Activated T-cell treated with anti-CD3 and anti-CD28 coated beads for 48 hours (primary cell): ENCODE data around the gene CCDC12.
"Not testable (repeated sequence)": the region's sequence is repeated elsewhere in the genome, so short reads cannot be mapped to it uniquely, and the experiment has no call there.

Source experiments
- DNase-seq: peaks from one replicate; pipeline ENCODE4 v3.0.0-alpha.2; 2020; ENCODE audit warnings: low read depth

CCDC12 gene

GRCh38 chr3:46978985-46979944, 2.7 kb upstream of the CCDC12 start, which contains the start of gene NBEAL2:
TSS of gene NBEAL2 (plus strand) at chr3:46979666. CDS start at chr3:46979862, 196 bp downstream.
- DNase-seq, result peak; percentile 96

- no peak for DNase-seq
These were observed 1.8 kb upstream of the CCDC12 start for GRCh38 chr3:46978381-46978780.

- DNase-seq, result no peak
These were observed 1.3 kb upstream of the CCDC12 start for GRCh38 chr3:46977811-46978195.

- DNase-seq, result no peak
These were observed 1.9 kb downstream of the CCDC12 start for GRCh38 chr3:46974421-46975171.

GRCh38 chr3:46972396-46972795, 4.1 kb downstream of the CCDC12 start:
- no peak for DNase-seq

GRCh38 chr3:46971742-46972141, 4.8 kb downstream of the CCDC12 start:
- no peak for DNase-seq

GRCh38 chr3:46971151-46971550, 5.4 kb downstream of the CCDC12 start:
- no peak for DNase-seq

- DNase-seq, result no peak
These were observed 6.0 kb downstream of the CCDC12 start for GRCh38 chr3:46970391-46971091.

- no peak for DNase-seq
These were observed 7.6 kb downstream of the CCDC12 start for GRCh38 chr3:46968783-46969428.

GRCh38 chr3:46966811-46967210, 9.7 kb downstream of the CCDC12 start:
- DNase-seq, result no peak

- no peak for DNase-seq
These were observed 11.4 kb downstream of the CCDC12 start for GRCh38 chr3:46965151-46965550.

GRCh38 chr3:46964038-46964590, 12.4 kb downstream of the CCDC12 start:
- not testable (repeated sequence) for DNase-seq

GRCh38 chr3:46962990-46963389, 13.6 kb downstream of the CCDC12 start:
- DNase-seq, result no peak

GRCh38 chr3:46962427-46962826, 14.1 kb downstream of the CCDC12 start:
- no peak for DNase-seq

- DNase-seq, result no peak
These were observed 15.7 kb downstream of the CCDC12 start for GRCh38 chr3:46960835-46961234.

GRCh38 chr3:46960081-46960701, 16.4 kb downstream of the CCDC12 start:
- no peak for DNase-seq

- DNase-seq, result peak; percentile 45
These were observed 17.4 kb downstream of the CCDC12 start for GRCh38 chr3:46959161-46959511.

GRCh38 chr3:46958467-46959160, 17.9 kb downstream of the CCDC12 start:
- DNase-seq, result no peak

GRCh38 chr3:46957092-46957820, 19.3 kb downstream of the CCDC12 start:
- DNase-seq, result no peak

- no peak for DNase-seq
These were observed 20.7 kb downstream of the CCDC12 start for GRCh38 chr3:46955801-46956259.
